Progenitor cell of endocrine pancreas (in vitro differentiated cells): Measurements from ENCODE around the gene PXDC1. TPM values are rescaled to one million over a fixed set of nuclear protein-coding genes. Genes with fewer than 3 reads are reported as not detected.
"Not testable (repeated sequence)": the region's sequence is repeated elsewhere in the genome, so short reads cannot be mapped to it uniquely, and the experiment has no call there.

ENCODE experiments used
- DNase-seq: peaks from one replicate; pipeline ENCODE4 v3.0.0; 2021; ENCODE audit warnings: low spot score; ENCODE audit not compliant: unreplicated experiment
- H3K27ac Mint-ChIP-seq: 2 replicates; pipeline ENCODE4 v1.8.0; 2021; ENCODE audit warnings: mild to moderate bottlenecking, moderate library complexity, mixed read lengths
- H3K27me3 Mint-ChIP-seq: 2 replicates; pipeline ENCODE4 v1.8.0; 2021; ENCODE audit warnings: mixed read lengths
- H3K36me3 Mint-ChIP-seq: 2 replicates; pipeline ENCODE4 v1.8.0; 2022; ENCODE audit warnings: mixed read lengths; ENCODE audit not compliant: insufficient read depth
- H3K4me1 Mint-ChIP-seq: 2 replicates; pipeline ENCODE4 v1.8.0; 2021; ENCODE audit warnings: low read depth, mixed read lengths
- H3K4me3 Mint-ChIP-seq: 2 replicates; pipeline ENCODE4 v1.8.0; 2021; ENCODE audit warnings: low read depth, mild to moderate bottlenecking, moderate library complexity, mixed read lengths
- H3K9me3 Mint-ChIP-seq: 2 replicates; pipeline ENCODE4 v1.8.0; 2021; ENCODE audit warnings: low read depth, mixed read lengths
- CTCF ChIP-seq: fragments of 200-600 bp; sonication (generic); IDR thresholded peaks from one replicate; pipeline ENCODE4 v1.5.0; 2021; ENCODE audit warnings: antibody characterized with exemption, mild to moderate bottlenecking; ENCODE audit not compliant: unreplicated experiment
- total RNA-seq: library from RNA; stranded (reverse); gene quantifications from 2 replicates; pipeline ENCODE4 v1.2.1, GENCODE V29; 2021

Gene PXDC1
- total RNA-seq, 1 donor from 2014 or later: 4.8 TPM

- no peaks in the 10 kb centered on the region for H3K4me1 Mint-ChIP-seq
- H3K9me3 Mint-ChIP-seq: no peaks in the 10 kb centered on the region
- no peak for DNase-seq
- TF ChIP-seq CTCF: no peak
- no peaks in the 10 kb centered on the region for H3K36me3 Mint-ChIP-seq
- H3K4me3 Mint-ChIP-seq: no peak overlapping the region
- H3K27ac Mint-ChIP-seq: no peak overlapping the region
- H3K27me3 Mint-ChIP-seq: peaks cover 25% of the 10 kb centered on the region
Measured at GRCh38 chr6:3769610-3770009, 18.1 kb upstream of the PXDC1 start.

GRCh38 chr6:3768502-3768901, 17.0 kb upstream of the PXDC1 start:
- Mint-ChIP-seq H3K27me3 (peaks cover 27% of the 10 kb centered on the region), H3K36me3 (no peaks in the 10 kb centered on the region), H3K4me3 (no peak overlapping the region), H3K27ac (no peak overlapping the region), H3K9me3 (no peaks in the 10 kb centered on the region), H3K4me1 (no peaks in the 10 kb centered on the region)
- TF ChIP-seq CTCF: no peak
- DNase-seq: no peak

DNA sequence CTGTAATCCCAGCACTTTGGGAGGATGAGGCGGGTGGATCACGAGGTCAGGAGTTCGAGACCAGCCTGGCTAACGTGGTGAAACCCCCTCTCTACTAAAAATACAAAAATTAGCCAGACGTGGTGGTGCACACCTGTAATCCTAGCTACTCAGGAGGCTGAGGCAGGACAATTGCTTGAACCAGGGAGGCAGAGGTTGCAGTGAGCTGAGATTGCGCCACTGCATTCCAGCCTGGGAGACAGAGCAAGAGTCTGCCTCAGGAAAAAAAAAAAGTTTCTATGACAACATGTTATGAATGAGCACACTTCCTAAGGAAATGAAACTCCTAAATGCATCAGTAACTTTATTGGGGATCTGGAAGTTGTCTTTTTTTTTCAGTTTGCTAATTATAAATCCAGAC, 16.0 kb upstream of the PXDC1 start:
- H3K36me3 Mint-ChIP-seq, H3K9me3 Mint-ChIP-seq, DNase-seq, H3K4me3 Mint-ChIP-seq, H3K4me1 Mint-ChIP-seq, H3K27ac Mint-ChIP-seq: not testable (repeated sequence)
- H3K27me3 Mint-ChIP-seq: peaks cover 27% of the 10 kb centered on the region

- no peak overlapping the region for H3K4me3 Mint-ChIP-seq
- DNase-seq: no peak
- H3K4me1 Mint-ChIP-seq: no peaks in the 10 kb centered on the region
- TF ChIP-seq CTCF: no peak
- no peak overlapping the region for H3K27ac Mint-ChIP-seq
- H3K9me3 Mint-ChIP-seq: no peaks in the 10 kb centered on the region
- peaks cover 26% of the 10 kb centered on the region for H3K27me3 Mint-ChIP-seq
- no peaks in the 10 kb centered on the region for H3K36me3 Mint-ChIP-seq
Measured at GRCh38 chr6:3766214-3766613, 14.7 kb upstream of the PXDC1 start.

GRCh38 chr6:3765415-3765814, 13.9 kb upstream of the PXDC1 start:
- no peaks in the 10 kb centered on the region for H3K9me3 Mint-ChIP-seq
- H3K36me3 Mint-ChIP-seq: no peaks in the 10 kb centered on the region
- no peak for DNase-seq
- H3K27ac Mint-ChIP-seq: no peak overlapping the region
- no peak overlapping the region for H3K4me3 Mint-ChIP-seq
- peaks cover 18% of the 10 kb centered on the region for H3K27me3 Mint-ChIP-seq
- no peaks in the 10 kb centered on the region for H3K4me1 Mint-ChIP-seq
- no peak for TF ChIP-seq CTCF

DNA sequence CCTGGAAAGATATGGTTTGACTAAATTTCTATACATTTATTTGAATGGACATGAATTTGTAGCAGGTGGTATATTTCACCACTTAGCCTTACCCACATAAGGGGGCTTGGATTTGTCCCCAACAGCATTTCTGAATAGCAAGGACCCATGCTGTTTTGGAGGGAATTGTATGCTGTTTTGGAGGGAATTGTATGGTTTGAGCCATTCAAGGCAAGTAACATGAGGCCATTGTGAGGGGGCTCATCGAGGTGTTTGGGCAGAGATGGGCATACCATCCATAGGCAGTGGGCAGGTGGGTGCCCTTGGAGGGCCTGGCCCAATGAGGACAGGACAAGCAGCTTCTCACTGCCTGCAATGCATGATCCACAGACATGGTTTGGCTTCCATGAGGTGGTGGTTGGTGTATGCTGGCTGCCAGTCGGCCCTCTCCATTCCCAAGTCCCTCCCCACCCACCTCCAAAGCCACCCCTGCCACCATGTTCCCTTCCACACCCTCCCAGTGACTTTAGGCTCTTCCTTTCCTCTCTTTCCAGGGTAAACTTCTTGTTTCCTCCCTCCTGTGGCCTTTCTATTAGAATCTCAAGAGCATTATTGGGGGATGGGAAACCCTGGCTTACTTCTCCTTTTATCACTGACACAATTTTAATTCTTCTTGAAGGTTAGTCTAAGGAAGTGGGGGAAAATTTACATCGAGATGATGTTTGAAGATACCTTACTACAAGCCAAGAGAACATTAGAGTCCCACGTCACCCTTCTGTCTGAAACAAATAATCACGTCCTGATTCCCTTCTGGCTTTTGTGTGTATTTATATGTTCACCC, 13.2 kb upstream of the PXDC1 start:
- H3K4me3 Mint-ChIP-seq: no peak overlapping the region
- H3K27ac Mint-ChIP-seq: no peak overlapping the region
- no peak for TF ChIP-seq CTCF
- H3K27me3 Mint-ChIP-seq: peaks cover 11% of the 10 kb centered on the region
- no peaks in the 10 kb centered on the region for H3K4me1 Mint-ChIP-seq
- H3K9me3 Mint-ChIP-seq: no peaks in the 10 kb centered on the region
- DNase-seq: no peak
- no peaks in the 10 kb centered on the region for H3K36me3 Mint-ChIP-seq
